HG03280 (cell line): ENCODE measurements around the gene SYDE2.

Experiments
- ATAC-seq: cut with Tn5 transposase; IDR thresholded peaks from one replicate; pipeline ENCODE4 v1.9.1; 2021; ENCODE audit warnings: mild to moderate bottlenecking, moderate library complexity; ENCODE audit not compliant: unreplicated experiment

The SYDE2 gene

GRCh38 chr1:85133565-85134159, 67.2 kb downstream of the SYDE2 start:
- no peak for ATAC-seq

- no peak for ATAC-seq
These were observed 68.6 kb downstream of the SYDE2 start for GRCh38 chr1:85132078-85132720.

GRCh38 chr1:85128316-85128715, 72.5 kb downstream of the SYDE2 start:
- no peak for ATAC-seq

GRCh38 chr1:85125891-85126290, 74.9 kb downstream of the SYDE2 start:
- ATAC-seq = no peak

- no peak for ATAC-seq
These were observed 76.7 kb downstream of the SYDE2 start for GRCh38 chr1:85124091-85124490.

GRCh38 chr1:85122169-85122568, 78.6 kb downstream of the SYDE2 start:
- no peak for ATAC-seq

GRCh38 chr1:85121744-85122143, 79.1 kb downstream of the SYDE2 start:
- ATAC-seq = no peak

GRCh38 chr1:85118751-85119150, 82.1 kb downstream of the SYDE2 start:
- ATAC-seq = no peak

- ATAC-seq = no peak
These were observed 84.0 kb downstream of the SYDE2 start for GRCh38 chr1:85116856-85117255.

GRCh38 chr1:85115933-85116332, 84.9 kb downstream of the SYDE2 start:
- no peak for ATAC-seq

GRCh38 chr1:85111695-85112094, 89.1 kb downstream of the SYDE2 start:
- ATAC-seq = no peak

- no peak for ATAC-seq
These were observed 91.3 kb downstream of the SYDE2 start for GRCh38 chr1:85109475-85109874.
